ENCODE results near the gene CEP112.
"Not testable (repeated sequence)": the region's sequence is repeated elsewhere in the genome, so short reads cannot be mapped to it uniquely, and the experiment has no call there.

The CEP112 gene

DNA sequence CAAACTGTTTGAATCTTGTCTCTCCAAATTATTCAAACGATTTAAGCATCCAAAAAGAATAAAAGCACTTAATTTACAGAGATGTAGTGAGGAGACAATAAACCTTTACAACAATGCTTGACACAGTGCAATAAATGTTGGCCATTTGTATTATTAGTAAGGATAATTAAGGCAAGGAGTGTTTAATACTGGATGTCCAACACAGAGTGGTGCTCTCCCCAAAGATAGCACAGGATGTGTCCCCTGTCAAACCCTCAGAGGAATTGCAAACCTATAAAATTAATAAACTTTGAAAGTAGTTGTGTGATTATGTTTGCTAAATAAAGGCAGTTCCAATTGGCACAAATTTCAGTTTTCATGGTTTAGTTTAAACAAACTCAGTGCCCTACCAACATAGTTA, 377.5 kb downstream of the CEP112 start:
- DNase-seq: no peak

DNA sequence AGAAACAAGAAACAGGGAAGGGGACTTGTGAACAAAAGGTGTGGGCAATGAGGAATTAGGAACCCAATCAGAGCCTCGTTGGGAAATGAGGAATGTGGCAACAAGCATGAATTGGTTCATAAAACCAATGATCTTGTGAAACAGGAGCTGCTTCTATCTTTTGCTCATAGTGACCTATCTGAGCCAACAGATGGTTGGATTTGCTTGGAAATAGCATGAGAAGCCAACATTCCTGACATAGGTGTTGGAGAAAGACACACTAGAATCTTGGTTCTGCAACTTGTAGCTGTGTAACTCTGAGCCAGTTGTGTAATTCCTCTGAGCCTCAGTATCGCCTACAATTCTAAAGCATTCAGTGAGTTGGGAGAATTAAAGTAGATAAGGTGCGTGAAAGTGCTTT, 378.6 kb downstream of the CEP112 start:
- DNase-seq: no peak

DNA sequence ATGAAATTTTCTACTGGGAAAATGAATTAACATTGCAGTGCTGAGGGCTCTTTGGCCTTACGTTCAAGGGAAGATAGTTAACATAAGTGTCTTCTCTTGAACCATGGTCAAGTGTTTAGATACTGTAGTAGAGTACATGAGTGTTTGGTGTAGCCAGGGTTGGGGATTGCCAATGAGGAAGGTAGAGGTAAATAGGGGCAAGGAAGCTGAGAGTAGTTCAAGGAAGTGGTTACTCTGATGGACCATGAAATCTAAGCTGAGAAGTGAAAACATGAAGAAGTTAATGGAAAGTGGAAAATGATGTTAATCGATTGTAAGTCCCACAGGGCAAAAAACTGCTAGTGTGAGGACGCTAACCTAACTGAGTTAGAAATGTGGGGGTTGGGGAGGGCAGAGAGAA, 380.9 kb downstream of the CEP112 start:
- DNase-seq: no peak

DNA sequence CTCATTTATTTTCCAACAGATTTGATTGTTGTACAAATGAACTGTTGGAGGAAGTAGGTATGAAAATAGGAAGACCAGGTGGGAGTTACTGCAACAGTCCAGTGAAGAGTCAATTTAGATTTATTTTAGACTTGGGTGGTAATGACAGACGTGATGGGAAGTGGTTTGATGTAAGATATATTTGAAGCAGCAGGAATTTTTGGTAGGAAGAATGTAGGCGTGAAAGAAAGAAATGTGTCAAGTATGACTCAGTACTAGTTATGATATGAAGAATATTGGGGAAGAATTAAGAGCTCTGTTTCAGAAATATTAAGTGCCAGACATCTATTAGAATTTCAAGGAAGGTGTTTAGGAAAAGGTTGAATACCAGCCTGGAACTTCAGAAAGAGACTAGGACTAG, 382.6 kb downstream of the CEP112 start:
- DNase-seq: no peak

DNA sequence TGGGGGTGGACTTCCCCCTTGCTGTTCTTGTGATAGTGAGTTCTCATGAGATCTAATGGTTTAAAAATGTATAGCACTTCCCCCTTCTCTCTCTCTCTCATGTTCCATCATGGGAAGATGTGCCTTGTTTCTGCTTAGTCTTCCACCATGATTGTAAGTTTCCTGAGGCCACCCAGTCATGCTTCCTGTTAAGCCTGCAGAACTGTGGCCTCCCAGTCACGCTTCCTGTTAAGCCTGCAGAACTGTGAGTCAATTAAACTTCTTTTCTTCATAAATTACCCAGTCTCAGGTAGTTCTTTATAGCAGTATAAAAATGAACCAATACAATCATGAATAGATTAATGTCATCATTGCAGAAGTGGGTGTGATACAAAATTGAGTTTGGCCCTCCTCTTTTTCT, 383.4 kb downstream of the CEP112 start:
- DNase-seq: not testable (repeated sequence)

DNA sequence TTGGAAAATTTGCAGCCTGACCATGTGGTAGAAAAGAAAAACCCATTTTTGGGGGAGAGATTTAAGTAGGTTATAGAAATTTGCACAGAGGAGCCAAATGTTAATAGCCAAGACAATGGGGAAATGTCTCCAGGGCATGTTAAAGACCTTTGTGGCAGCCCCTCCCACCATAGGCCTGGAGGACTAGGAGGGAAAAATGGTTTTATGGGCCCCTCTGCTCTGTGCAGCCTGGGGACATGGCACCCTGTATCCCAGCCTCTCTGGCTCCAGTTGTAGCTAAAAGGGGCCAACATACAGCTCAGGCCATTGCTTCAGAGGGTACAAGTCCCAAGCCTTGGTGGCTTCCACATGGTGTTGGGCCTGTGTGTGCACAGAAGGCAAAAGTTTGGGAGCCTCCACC, 384.6 kb downstream of the CEP112 start:
- no peak for DNase-seq

DNA sequence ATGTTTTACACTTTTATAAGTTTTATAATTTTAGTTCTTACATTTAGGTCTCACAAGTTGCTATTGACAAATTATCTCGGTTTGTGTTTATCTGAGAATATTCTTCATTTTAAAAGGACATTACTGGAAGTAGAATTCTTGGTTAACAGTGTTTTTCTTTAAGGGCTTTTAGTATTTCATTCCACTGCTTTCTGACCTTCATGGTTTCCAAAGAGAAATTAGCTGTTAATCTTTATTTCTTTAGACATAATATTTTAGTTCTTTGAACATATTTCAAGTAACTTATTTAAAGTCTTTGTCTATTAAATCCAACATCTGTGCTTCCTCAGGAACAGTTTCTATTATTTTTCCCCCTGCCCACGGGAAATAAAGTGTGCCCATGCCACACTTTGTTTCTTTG, 390.4 kb downstream of the CEP112 start:
- DNase-seq: no peak

DNA sequence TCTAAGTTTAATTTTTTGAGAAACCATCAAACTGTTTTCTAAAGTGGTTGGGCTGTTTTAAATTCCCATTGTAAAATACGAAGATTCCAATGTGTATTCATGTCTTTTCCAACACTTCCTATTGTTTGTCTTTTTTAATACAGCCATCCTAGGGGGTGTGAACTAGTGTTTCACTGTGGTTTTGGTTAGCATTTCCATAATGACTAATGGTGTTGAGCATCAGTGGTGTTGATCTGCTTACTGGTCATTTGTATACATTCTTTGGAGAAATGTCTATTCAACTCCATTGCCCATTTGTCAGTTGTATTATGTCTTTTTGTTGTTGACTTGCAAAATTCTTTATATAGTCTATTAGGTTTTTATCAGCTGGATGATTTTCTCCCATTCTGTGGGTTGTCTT, 391.3 kb downstream of the CEP112 start:
- peak; percentile 37 for DNase-seq

DNA sequence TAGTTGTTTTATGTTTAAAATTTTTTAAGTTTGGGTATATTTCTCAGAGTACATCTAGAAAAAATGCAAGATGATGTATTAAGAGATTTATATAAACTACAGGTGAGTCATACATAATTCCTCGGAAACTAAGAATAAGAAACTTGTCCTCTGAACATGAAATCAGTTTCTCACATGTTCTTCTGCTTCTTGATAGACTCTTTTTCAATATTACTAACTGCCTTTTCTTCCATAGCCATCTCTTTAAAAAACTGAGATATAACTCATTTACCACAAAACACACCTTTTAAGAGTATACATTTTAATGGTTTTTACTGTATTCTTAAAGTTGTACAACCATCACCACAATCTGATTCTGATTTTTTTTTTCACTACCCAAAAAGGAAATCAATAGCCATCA, 392.1 kb downstream of the CEP112 start:
- peak; percentile 50 for DNase-seq

DNA sequence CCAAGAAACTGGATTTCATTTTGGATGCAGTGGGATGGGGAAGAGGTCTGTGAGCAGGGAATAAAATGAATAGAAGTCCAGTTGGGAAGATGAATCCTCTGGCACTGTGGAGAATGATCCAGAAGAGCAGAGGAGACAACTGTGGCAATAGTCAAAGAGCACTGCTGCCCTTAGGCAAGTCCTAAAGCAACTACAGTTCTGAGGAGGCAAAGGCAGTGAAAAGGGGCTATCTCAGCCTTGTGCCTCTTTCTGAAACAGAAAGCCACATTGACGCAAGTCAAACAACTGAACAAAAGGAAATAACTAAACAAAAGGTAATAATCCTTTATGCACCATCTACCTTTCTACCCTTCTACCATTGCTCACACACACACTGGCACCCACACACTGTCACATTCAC, 392.5 kb downstream of the CEP112 start:
- peak; percentile 63 for DNase-seq

DNA sequence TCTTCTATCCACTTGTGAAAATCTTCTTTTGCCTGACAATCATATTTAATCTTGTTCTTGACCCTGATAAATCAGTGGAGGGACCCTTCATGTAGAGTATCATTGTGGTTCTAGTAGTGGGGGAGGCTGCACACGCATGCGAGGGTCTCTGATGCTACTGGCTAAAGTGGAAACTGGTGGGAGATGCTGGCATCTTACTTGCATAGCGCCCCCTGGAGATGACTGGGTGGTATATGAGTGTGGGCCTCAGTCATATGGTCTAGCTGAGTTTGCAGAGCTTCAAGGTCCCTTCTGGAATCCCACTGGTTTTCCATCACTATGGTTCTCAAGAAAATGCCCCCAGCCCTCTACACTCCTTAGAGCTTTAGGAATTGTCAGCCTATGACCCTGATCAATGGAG, 394.1 kb downstream of the CEP112 start:
- no peak for DNase-seq

DNA sequence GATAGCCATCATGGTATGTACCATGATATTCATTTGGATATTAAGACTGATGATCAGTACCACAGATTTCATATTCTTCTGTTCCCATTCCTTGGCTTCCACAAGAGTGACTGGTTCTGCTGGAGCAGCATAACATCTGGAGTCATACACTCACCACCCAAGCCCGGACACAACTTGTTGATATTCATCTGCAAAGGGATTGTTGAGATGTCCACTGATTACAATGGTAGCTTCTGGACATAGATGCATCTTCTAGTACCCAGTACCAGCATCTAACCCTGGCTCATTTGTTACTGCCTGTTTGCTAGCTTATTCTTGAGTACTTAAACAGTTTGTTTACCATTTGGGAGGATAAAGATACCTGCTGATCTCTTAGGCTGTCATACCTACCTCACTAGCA, 394.8 kb downstream of the CEP112 start:
- DNase-seq: no peak

DNA sequence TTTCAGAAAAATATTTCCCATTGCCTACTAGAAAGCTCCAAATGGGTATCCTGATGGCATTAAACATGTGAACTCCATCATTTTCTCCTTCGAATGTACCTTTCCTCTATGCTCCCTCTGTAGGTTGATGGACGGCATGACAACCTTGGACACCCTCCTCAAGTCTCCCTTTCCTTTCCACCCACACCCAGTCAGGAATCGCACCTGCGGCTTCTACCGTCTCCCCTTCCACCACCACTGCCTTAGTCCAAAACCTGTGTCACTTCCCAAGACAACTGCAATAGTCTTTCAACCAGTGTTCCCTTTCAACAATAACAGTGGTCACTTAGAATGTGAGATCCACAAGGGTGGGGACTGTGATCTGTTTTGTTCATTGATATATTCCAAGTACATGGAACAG, 397.4 kb downstream of the CEP112 start:
- DNase-seq: peak; percentile 8

DNA sequence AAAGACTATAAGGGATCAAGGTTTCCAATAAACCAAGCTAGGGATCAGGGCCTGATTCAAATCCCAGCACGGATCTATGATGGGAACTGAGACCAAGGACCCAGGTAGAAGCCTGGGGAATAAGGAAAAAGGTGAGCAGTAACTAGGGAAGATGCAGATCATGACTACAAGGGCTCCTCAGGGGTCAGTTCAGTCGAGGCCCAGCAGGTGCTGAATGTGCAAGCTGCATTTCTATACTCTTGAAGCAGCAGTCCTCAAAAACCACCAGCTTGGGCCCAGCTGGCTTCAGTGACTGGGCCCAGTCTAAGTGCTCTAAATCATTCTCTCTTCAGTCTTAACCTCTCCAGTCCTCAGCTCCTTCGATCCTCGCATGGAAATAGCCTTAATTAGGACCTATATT, 401.7 kb downstream of the CEP112 start:
- DNase-seq: no peak

DNA sequence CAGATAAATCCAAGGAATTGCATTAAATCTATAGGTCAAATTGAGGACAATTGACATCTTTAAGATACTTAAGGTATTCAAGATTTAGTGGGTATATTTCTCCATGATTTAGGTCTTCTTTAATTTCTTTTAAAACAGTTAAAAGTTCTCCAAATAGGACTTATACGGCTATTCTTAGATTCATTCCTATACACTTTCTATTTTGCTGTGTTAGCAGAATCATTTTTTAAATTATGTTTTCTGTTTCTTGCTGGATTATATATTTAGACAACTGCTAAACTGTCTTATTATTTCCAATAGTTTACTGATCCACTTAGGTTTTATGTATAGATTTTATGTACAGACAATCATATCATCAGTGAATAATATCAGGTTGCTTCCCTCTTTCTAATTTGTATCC, 404.4 kb downstream of the CEP112 start:
- no peak for DNase-seq

DNA sequence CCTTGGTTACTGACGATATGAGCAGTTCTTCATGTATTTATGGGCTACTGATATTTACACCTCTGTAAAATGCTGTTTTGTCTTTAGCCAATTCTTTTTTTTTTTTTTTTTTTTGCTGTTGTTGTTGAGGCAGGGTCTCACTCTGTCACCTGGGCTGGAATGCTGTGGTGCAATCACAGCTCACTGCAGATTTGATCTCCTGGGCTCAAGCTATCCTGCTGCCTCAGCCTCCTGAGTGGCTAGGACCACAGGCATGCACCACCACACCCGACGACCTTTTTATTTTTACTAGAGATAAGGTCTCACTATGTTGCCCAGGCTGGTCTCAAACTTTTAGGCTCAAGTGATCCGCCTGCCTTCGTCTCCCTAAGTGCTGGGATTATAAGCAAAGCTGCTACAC, 405.5 kb downstream of the CEP112 start:
- DNase-seq: no peak

DNA sequence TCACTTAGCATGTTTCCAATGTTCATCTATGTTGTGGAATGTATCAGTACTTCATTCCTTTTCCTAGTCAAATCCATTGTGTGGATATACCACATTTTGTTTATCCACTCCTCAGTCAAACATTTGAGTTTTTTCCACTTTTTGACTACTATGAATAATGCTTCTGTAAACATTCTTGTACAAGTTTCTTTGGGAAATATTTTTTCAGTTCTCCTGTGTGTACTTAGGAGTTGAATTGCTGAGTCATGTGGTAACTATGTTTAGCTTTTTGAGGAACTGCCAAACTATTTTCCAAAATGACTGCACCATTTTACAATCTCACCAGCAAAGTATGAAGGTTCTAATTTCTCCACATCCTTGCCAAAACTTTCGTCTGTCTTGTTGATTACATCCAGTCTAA, 406.8 kb downstream of the CEP112 start:
- no peak for DNase-seq

DNA sequence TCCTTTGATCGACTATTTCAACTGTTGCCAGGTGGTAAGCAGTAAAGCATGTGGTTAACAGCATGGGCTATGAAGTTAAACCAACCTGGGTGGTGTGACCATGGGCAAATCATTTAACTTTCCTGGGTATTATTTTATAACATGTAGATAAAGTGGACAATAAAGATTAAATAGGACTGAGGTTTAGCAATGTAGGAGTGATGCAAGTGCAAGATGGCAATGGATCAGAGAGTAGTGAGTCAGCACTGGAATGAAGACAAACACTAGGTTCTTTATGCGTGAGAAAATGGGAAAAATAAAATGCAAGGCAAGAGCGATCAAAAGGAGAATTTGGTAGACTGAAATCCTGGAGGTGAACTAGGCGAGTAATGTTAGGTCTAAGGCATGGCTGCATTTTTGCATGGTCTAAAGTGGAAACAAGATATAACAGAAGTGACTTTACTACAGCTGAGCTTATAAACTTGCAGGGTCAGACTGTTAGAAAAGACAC, 408.0 kb downstream of the CEP112 start:
- no peak for DNase-seq

DNA sequence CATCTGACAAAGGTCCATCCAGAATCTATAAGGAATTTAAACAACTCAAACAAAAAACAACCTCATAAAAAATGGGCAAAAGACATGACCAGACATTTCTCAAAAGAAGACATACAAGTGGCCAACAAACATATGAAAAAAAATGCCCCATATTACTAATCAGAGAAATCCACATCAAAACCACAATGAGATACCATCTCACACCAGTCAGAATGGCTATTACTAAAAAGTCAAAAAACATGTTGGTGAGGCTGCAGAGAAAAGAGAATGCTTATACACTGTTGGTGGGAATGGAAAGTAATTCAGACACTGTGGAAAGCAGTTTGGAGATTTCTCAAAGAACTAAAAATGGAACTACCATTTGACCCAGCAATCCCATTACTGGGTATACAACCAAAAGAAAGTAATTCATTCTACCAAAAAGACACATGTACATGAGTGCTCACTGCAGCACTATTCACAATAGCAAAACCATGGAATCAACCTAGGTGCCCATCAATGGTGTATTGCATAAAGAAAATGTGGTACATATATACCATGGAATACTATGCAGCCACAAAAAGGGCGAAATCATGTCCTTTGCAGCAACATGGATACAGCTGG, 409.7 kb downstream of the CEP112 start:
- peak; percentile 15 for DNase-seq

DNA sequence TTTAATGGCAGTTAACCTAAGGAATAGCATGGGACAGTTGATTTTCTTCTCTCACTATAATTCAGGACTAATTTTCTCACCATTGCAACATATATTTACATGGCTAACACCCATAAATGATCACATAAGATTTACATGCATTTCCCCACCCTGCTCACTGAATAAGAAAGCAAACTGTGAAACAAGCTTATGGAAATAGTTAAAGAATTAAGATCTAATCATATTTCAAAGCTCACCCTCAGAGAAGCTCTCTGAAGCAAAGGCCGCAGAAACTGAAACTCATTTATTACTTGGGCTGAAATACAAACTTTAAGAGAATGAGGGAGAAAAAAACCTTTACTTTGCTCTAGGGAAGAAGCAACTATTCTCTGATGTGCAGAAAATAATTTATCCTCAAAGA, 411.8 kb downstream of the CEP112 start:
- no peak for DNase-seq

DNA sequence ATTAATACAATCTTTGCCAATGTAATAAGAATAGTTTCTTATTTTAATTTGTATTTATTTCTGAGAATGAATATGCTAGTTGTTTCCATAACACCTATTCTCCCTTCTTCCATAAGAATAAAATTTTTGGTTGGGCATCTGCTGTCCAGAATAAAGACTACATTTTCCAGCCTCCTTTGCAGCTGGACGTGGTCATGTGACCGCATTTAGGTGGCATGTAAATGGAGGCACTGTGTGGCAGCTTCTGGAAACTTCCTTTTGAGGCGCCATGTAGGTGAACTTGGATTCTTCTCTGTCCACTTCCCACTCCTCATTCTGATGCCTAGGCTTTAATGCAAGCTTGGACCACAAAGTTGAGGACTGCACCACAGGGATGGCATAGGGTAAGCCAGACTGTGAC, 415.0 kb downstream of the CEP112 start:
- no peak for DNase-seq

DNA sequence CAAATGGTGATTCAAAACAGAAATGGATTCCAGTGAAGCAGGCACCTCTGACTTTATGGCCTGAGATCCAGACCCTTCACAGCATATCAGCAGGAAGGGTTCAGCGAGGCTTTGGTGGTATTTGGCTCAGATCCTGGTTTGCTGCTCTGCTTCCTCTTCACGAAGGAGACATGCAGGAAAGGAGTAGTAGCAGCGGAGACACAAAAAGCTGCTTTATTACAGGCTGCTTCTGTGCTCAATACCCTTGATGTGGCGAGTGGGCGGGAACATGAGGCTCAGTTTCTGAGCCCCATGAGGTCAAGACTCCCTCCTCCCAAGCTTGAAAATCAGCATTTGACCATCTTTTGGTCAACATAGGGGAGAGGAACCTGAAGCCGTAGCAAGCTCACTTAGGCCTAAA, 417.1 kb downstream of the CEP112 start:
- DNase-seq: no peak

DNA sequence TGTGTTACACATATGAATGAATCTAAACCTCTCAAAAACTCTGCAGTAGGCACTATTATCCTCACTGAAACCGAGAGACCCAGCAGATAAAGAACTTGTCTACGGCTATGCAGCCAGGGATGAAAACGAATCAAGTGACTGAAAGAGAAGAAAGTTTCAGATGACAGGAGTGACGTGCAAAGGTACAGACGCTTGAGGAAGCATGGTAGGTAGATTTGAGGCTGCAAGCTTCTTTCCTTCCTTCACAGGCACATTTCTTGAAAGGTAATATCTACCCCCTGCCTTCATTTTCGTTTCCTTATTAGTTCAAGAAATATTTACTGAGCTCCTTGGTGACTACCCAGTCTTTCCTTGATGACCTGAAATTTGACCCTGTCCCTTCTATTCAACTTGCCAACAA, 418.9 kb downstream of the CEP112 start:
- DNase-seq: no peak

DNA sequence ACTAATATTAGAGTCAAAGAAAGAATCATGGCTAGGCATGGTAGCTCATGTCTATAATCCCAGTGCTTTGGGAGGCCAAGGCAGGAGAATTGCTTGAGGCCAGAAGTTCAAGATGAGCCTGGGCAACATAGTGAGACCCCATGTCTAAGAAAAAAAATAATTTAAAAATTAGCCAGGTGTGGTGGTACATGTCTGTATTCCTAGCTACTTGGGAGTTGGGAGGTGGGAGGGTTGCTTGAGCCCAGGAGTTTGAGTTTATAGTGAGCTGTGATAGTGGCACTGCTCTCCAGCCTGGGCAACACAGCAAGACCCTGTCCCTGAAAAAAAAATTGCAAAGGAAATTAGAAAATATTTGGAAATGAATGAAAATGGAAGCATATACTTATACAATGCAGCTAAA, 420.2 kb downstream of the CEP112 start:
- DNase-seq: no peak

DNA sequence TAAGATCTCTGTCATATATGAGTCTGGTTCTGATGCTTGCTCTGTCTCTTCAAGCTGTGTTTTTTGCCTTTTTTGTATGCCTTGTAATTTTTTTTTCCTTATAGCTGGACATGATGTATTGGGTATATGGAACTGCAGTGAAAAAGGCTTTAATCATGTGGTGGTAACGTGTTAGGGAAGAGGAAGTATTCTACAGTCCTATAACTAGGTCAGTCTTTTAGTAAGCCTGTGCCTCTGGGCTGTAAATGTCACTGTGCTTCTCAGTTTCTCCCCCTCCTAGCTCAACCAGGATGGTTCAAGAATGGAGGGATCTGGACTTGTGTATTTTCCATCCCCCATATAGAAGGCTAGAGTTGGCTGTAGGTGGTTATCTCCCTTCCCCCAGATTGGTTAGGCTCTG, 428.1 kb downstream of the CEP112 start:
- no peak for DNase-seq

DNA sequence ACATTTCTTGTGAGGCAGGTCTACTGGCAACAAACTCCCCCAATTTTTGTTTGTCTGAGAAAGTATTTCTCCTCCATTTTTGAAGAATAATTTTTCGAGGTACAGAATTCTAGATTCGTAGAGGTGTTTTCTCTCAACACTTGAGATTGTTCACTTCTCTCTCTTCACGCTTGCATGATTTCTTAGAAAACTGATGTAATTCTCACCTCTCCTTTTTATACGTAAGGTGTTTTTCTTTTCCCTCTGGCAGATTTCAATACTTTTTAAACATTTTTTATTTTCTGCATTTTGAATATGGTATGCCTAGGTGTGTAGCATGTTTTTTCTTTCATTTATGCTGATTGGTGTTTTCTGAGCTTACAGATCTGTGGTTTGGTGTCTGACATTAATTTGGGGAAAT, 429.0 kb downstream of the CEP112 start:
- no peak for DNase-seq
